Measurements from ENCODE around the gene ARL17B. TPM values are rescaled to one million over a fixed set of nuclear protein-coding genes. Genes with fewer than 3 reads are reported as not detected.
"Not testable (repeated sequence)": the region's sequence is repeated elsewhere in the genome, so short reads cannot be mapped to it uniquely, and the experiment has no call there.

Gene ARL17B
- total RNA-seq, 6 experiments from 2014 or later = 9.9 to 14.3 (median 12.1) TPM

- H3K27me3 Mint-ChIP-seq (ENCODE audit: insufficient read depth) = peaks cover 11% of the 10 kb centered on the region; the same call in 1 of the 2 replicates
- peak; percentile 30 for DNase-seq
- not testable (repeated sequence) for H3K4me1 Mint-ChIP-seq (ENCODE audit: low read depth); H3K27ac Mint-ChIP-seq; H3K4me3 Mint-ChIP-seq; H3K36me3 Mint-ChIP-seq (ENCODE audit: low read depth); H3K9me3 Mint-ChIP-seq
- TF ChIP-seq, protein P1, sequence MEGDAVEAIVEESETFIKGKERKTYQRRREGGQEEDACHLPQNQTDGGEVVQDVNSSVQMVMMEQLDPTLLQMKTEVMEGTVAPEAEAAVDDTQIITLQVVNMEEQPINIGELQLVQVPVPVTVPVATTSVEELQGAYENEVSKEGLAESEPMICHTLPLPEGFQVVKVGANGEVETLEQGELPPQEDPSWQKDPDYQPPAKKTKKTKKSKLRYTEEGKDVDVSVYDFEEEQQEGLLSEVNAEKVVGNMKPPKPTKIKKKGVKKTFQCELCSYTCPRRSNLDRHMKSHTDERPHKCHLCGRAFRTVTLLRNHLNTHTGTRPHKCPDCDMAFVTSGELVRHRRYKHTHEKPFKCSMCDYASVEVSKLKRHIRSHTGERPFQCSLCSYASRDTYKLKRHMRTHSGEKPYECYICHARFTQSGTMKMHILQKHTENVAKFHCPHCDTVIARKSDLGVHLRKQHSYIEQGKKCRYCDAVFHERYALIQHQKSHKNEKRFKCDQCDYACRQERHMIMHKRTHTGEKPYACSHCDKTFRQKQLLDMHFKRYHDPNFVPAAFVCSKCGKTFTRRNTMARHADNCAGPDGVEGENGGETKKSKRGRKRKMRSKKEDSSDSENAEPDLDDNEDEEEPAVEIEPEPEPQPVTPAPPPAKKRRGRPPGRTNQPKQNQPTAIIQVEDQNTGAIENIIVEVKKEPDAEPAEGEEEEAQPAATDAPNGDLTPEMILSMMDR (IDR thresholded peaks at IDR 0.05) = peak; percentile 81
Observed at GRCh38 chr17:46253722-46254121, 107.8 kb downstream of the ARL17B start.

- H3K4me1 Mint-ChIP-seq (ENCODE audit: low read depth); DNase-seq; H3K9me3 Mint-ChIP-seq; H3K4me3 Mint-ChIP-seq; H3K27ac Mint-ChIP-seq; H3K36me3 Mint-ChIP-seq (ENCODE audit: low read depth): not testable (repeated sequence)
- peaks cover 11% of the 10 kb centered on the region; the same call in 1 of the 2 replicates for H3K27me3 Mint-ChIP-seq (ENCODE audit: insufficient read depth)
Observed at GRCh38 chr17:46252804-46253203, 108.8 kb downstream of the ARL17B start.

DNA sequence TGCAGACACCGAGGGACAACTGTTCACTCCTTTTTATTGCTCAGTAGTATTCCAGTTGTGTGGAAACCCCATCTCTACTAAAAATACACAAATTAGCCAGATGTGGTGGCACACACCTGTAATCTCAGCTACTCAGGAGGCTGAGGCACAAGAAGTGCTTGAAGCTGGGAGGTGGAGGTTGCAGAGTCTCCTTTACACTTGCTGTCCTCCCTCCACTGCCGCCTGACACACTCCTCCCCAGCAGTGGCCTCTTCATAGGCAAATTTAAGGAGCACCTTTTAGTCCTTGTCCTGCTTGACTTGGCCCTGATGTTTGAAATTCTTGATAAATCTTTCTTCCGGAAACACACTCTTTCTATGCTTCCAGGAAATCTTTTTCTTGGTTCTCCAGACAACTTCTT lies 112.4 kb downstream of the ARL17B start:
- not testable (repeated sequence) for H3K4me1 Mint-ChIP-seq (ENCODE audit: low read depth); H3K27ac Mint-ChIP-seq; H3K9me3 Mint-ChIP-seq; H3K36me3 Mint-ChIP-seq (ENCODE audit: low read depth); DNase-seq; H3K4me3 Mint-ChIP-seq; H3K27me3 Mint-ChIP-seq (ENCODE audit: insufficient read depth)

DNA sequence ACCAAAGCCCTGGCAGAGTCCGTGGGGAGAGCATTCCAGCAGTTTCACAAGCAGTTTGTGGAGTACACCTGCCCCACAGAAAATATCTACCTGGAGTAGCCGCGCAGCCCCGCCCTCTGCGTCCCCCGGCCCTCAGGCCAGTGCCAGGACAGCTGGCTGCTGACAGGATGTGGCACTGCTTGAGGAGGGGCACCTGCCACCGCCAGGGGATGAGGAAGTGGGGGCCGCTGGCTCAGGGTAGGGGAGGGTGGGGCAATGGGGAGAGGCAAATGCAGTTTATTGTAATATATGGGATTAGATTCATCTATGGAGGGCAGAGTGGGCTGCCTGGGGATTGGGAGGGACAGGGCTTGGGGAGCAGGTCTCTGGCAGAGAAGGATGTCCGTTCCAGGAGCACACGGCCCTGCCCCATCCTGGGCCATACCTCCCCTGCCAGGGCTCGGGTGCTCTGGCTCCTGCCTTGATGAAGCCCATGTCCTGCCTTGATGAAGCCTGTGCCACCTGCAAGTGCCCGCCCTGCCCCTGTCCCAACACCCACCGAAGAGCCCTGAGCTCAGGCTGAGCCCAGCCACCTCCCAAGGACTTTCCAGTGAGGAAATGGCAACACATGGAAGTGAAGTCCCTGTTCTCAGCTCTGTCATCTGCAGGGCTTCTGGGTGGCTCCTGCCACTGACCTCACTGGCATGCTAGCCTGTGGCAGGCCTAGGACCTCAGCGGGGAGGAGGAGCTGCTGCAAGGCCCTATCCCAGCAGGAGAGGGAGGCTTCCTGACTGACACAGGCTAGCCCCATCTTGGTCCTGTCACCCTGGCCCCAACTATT lies 116.4 kb downstream of the ARL17B start:
- not testable (repeated sequence) for H3K9me3 Mint-ChIP-seq; H3K27ac Mint-ChIP-seq; H3K36me3 Mint-ChIP-seq (ENCODE audit: low read depth); H3K27me3 Mint-ChIP-seq (ENCODE audit: insufficient read depth); DNase-seq; H3K4me3 Mint-ChIP-seq; H3K4me1 Mint-ChIP-seq (ENCODE audit: low read depth)

DNA sequence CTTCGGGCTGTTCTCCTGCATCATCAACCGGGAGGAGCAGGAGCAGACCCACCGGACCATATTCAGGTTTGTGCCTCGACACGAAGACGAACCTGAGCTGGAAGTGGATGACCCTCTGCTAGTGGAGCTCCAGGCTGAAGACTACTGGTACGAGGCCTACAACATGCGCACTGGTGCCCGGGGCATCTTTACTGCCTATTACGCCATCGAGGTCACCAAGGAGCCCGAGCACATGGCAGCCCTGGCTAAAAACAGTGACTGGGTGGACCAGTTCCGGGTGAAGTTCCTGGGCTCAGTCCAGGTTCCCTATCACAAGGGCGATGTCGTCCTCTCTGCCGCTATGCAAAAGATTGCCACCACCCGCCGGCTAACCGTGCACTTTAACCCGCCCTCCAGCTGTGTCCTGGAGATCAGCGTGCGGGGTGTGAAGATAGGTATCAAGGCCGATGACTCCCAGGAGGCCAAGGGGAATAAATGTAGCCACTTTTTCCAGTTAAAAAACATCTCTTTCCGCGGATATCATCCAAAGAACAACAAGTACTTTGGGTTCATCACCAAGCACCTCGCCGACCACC lies 117.1 kb downstream of the ARL17B start:
- not testable (repeated sequence) for H3K27me3 Mint-ChIP-seq (ENCODE audit: insufficient read depth); DNase-seq; H3K9me3 Mint-ChIP-seq; H3K36me3 Mint-ChIP-seq (ENCODE audit: low read depth); H3K4me1 Mint-ChIP-seq (ENCODE audit: low read depth); H3K27ac Mint-ChIP-seq; H3K4me3 Mint-ChIP-seq

DNA sequence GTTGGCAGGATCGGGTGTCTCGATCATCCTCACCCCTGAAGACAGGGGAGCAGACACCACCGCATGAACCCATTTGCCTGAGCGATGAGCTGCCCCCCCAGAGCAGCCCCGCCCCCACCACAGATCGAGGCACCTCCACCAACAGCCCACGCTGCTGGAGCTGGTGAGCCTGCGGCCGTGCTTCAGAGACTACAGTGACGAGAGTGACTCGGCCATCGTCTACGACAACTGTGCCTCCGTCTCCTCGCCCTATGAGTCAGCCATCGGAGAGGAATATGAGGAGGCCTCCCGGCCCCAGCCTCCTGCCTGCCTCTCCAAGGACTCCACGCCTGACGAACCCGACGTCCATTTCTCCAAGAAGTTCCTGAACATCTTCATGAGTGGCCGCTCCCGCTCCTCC lies 117.6 kb downstream of the ARL17B start:
- not testable (repeated sequence) for H3K27me3 Mint-ChIP-seq (ENCODE audit: insufficient read depth); H3K36me3 Mint-ChIP-seq (ENCODE audit: low read depth); H3K4me1 Mint-ChIP-seq (ENCODE audit: low read depth); DNase-seq; H3K4me3 Mint-ChIP-seq; H3K9me3 Mint-ChIP-seq; H3K27ac Mint-ChIP-seq

DNA sequence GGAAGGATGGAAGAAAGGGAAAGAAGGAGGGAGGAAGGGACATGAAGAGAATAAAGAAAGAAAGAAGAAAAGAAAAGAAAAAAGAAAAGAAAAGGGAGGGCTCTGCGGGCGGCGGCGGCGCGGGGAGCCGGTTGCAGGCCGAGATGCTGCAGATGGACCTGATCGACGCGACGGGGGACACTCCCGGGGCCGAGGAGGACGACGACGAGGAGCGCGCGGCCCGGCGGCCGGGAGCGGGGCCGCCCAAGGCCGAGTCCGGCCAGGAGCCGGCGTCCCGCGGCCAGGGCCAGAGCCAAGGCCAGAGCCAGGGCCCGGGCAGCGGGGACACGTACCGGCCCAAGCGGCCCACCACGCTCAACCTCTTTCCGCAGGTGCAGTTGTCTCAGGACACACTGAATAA lies 118.1 kb downstream of the ARL17B start:
- not testable (repeated sequence) for H3K27me3 Mint-ChIP-seq (ENCODE audit: insufficient read depth); H3K4me3 Mint-ChIP-seq; H3K36me3 Mint-ChIP-seq (ENCODE audit: low read depth)

GRCh38 chr17:46231359-46231758 lies 130.2 kb downstream of the ARL17B start:
- not testable (repeated sequence) for DNase-seq; H3K36me3 Mint-ChIP-seq (ENCODE audit: low read depth); H3K27me3 Mint-ChIP-seq (ENCODE audit: insufficient read depth); H3K9me3 Mint-ChIP-seq; H3K4me3 Mint-ChIP-seq; H3K4me1 Mint-ChIP-seq (ENCODE audit: low read depth); H3K27ac Mint-ChIP-seq

More for the DNA sequence above, 118.1 kb downstream of the ARL17B start:
- DNase-seq; H3K9me3 Mint-ChIP-seq; H3K27ac Mint-ChIP-seq; H3K4me1 Mint-ChIP-seq (ENCODE audit: low read depth): not testable (repeated sequence)

DNA sequence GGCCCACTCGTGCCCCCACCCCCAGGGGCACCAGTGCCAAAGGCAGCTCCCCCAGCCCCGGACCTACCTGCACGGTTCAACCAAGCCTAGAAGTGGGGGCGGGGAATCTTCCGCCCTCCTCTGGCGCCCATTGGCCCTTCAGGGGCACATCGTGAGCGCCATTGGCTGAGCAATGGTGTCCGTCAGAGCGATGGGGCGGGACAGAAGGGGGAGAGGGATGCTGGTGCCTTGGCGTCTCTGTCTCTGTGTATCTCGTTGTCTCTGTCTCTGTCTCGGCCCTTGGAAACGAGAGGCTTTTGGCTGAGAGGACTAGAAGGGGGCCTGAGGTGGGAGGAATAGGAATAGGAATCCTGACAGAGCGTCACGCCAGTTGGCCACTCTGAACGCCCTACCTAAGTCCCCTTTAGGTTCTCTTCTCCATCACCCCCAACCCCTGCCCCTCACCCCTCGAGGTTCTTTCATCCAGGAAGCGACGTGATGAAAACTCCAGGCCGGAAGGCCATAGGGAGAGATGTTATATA lies 136.2 kb downstream of the ARL17B start:
- not testable (repeated sequence) for H3K27me3 Mint-ChIP-seq (ENCODE audit: insufficient read depth); H3K4me1 Mint-ChIP-seq (ENCODE audit: low read depth); H3K36me3 Mint-ChIP-seq (ENCODE audit: low read depth); H3K9me3 Mint-ChIP-seq
- peak overlapping the region; percentile 53 for H3K27ac Mint-ChIP-seq
- peak overlapping the region; percentile 91 for H3K4me3 Mint-ChIP-seq
- DNase-seq = peak; percentile 83

DNA sequence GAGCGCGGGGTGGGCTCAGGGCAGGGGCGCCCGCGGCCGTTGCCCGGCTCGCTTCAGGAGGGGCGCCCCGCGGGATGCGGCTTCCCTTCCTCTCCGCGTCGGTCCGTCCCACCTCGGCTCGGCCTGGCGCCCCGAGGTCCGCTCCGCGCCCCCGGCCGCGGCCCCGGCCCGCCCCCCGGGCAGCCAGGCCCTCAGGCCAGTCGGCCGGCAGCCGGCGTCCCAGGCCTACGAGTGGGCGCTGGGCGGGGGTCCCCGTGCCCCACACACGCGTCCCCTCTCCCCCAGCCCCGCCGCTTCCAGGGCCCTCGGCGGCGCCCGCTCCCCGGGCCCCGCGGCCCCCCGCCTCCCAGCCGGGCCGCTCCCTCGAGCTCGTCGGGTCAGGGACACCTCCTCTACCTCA lies 136.7 kb downstream of the ARL17B start:
- Mint-ChIP-seq H3K4me3 (peak overlapping the region; percentile 91), H3K27ac (0 out of 2 replicates have a peak overlapping the region, but pooled peaks have one; percentile 53)
- not testable (repeated sequence) for H3K4me1 Mint-ChIP-seq (ENCODE audit: low read depth); H3K27me3 Mint-ChIP-seq (ENCODE audit: insufficient read depth); DNase-seq; H3K36me3 Mint-ChIP-seq (ENCODE audit: low read depth); H3K9me3 Mint-ChIP-seq
